Epithelial cell of esophagus (primary cell): ENCODE results near the gene ECHDC1.
A peak's percentile ranks its signal among the peaks of the same experiment; 100 is the strongest.

Experiments used
- DNase-seq: peaks from one replicate; pipeline ENCODE4 v3.0.0; 2010; ENCODE audit warnings: low read depth
- H3K4me3 ChIP-seq: 2 replicates; pipeline ENCODE4 v1.5.1; 2011; ENCODE audit warnings: mild to moderate bottlenecking, low read length, control low read depth
- TF ChIP-seq, protein P1 (sequence below): IDR thresholded peaks from 2 replicates; pipeline ENCODE4 v1.5.1; 2011; ENCODE audit warnings: low read depth, mild to moderate bottlenecking, low read length, control low read depth, inconsistent platforms; ENCODE audit not compliant: insufficient read depth; ENCODE audit errors: missing control alignments

The ECHDC1 gene

DNA sequence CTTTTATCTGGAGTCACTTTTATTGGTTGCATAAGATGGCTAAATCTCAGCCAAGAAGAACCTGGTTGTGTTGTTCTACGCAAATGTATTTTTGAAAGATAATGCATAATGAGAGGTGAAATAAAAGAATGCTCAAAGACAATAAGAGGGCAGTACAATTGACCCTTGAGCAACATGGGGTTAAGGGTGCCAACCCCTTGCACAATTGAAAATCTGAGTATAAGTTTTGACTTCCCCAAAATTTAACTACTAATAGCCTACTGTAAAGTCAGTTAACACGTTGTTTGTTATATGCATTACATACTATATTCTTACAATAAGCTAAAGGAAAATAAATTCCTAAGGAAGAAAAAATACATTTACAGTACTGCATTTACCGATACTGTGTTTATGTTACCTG lies 70.8 kb downstream of the ECHDC1 start:
- DNase-seq: no peak
- TF ChIP-seq, protein P1, sequence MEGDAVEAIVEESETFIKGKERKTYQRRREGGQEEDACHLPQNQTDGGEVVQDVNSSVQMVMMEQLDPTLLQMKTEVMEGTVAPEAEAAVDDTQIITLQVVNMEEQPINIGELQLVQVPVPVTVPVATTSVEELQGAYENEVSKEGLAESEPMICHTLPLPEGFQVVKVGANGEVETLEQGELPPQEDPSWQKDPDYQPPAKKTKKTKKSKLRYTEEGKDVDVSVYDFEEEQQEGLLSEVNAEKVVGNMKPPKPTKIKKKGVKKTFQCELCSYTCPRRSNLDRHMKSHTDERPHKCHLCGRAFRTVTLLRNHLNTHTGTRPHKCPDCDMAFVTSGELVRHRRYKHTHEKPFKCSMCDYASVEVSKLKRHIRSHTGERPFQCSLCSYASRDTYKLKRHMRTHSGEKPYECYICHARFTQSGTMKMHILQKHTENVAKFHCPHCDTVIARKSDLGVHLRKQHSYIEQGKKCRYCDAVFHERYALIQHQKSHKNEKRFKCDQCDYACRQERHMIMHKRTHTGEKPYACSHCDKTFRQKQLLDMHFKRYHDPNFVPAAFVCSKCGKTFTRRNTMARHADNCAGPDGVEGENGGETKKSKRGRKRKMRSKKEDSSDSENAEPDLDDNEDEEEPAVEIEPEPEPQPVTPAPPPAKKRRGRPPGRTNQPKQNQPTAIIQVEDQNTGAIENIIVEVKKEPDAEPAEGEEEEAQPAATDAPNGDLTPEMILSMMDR: no peak
- no peak overlapping the region for H3K4me3 ChIP-seq

- DNase-seq: peak; percentile 28
- TF ChIP-seq, protein P1: no peak
- peak overlapping the region; percentile 72 for H3K4me3 ChIP-seq
These were observed 75.5 kb downstream of the ECHDC1 start for GRCh38 chr6:127267646-127268625.

DNA sequence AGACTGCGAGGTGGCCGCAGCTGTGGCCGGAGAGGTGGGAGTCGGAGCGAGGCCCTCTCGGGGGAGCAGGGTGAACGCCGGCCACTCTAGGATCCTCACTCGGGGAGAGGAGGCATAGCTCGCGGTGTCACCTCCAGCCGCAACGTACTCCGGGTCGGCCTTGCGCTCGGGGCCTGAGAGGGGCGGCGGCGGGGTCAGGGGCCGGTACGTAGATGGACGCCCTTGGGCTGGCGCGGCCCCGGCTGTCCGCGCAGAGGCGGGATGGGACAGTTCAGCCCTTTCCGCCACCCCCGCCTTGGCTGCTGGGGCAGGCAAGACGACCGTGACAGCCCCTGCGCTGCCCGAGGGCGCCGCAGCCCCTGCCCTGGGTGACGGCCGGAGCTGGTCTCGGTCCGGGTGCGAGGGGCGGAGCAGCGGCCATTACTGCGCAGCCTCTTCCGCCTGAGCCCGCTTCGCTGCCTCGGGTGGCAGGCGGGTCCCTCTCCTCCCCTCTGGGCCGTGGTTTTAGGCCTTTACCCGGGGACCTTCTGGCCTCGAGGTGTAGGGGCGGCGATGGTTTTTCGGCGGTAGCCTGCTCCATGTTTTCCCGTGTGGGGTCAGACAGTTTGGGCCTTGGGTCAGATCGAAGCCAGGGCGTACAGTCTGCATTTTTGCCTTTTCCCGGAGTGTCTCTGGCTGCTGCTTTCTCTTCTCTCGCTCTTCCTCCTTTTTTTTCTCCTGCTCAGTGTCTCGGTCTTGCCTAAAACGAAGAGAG lies 76.3 kb downstream of the ECHDC1 start:
- DNase-seq: peak; percentile 38
- peak overlapping the region; percentile 72 for H3K4me3 ChIP-seq
- TF ChIP-seq, protein P1: no peak

GRCh38 chr6:127266178-127266891 lies 77.1 kb downstream of the ECHDC1 start, which contains the start of gene RNF146:
RNF146 (plus strand) TSS chr6:127266864; CDS start chr6:127280339, 13,475 bp downstream.
- H3K4me3 ChIP-seq: peak within 1 kb of the TSS; percentile 72
- DNase-seq: peak; percentile 82
- TF ChIP-seq, protein P1: peak; percentile 76

- TF ChIP-seq, protein P1: no peak
- no peak for DNase-seq
- H3K4me3 ChIP-seq: no peak overlapping the region
These were observed 79.9 kb downstream of the ECHDC1 start for GRCh38 chr6:127263481-127263880.

DNA sequence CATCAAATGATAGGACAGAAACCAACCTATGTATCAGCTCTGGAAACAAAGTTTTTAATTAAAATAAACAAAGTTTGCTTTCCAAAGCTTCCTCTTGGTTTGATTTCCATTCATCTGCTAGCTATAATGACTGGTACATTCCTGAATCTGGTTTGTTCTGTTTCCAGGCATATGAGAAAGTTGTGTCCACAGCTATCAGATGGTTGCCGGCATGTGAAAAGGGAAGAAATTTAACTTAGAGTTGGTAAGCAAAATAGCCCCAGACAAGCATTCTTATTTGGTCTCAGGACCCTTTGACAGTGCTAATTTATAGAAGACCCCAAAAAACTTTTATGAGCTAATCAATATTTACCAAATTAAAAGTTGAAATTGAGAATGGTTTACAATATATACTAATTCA lies 80.5 kb downstream of the ECHDC1 start:
- TF ChIP-seq, protein P1: no peak
- H3K4me3 ChIP-seq: no peak overlapping the region
- no peak for DNase-seq
